Lung (tissue), 12 donors: ENCODE data around the gene KCNK13. TPM values are rescaled to one million over a fixed set of nuclear protein-coding genes. Genes with fewer than 3 reads are reported as not detected.
A peak's percentile ranks its signal among the peaks of the same experiment; 100 is the strongest.

ENCODE experiments used
- ATAC-seq: fragments of 200-7000 bp; cut with Tn5 transposase; one replicate; pipeline ENCODE4 v1.9.1; 2020; ENCODE audit warnings: moderate number of reproducible peaks; ENCODE audit not compliant: insufficient read depth, low FRiP score
- DNase-seq, 3 donors: peaks; one replicate each; pipeline ENCODE4 v3.0.0-alpha.2; 2013 to 2017
- H3K27ac ChIP-seq, 2 donors: one replicate each; pipeline ENCODE4 v1.5.1; 2013; ENCODE audit warnings: mild to moderate bottlenecking in 2 of 2, moderate library complexity in 2 of 2, control low read depth in 1 of 2, inconsistent platforms in 1 of 2, low read depth in 1 of 2, low read length in 1 of 2
- H3K27me3 ChIP-seq, 3 donors: one replicate each; pipeline ENCODE4 v1.5.1; 2013; ENCODE audit warnings: low read length in 2 of 3; ENCODE audit not compliant: control insufficient read depth in 3 of 3, insufficient read depth in 3 of 3
- H3K36me3 ChIP-seq, 4 donors: one replicate each; pipeline ENCODE4 v1.5.1; 2013; ENCODE audit warnings: low read length in 4 of 4, mild to moderate bottlenecking in 1 of 4, moderate library complexity in 1 of 4; ENCODE audit not compliant: control insufficient read depth in 4 of 4, insufficient read depth in 4 of 4
- H3K4me1 ChIP-seq, 5 donors: one replicate each; pipeline ENCODE4 v1.5.1; 2013; ENCODE audit warnings: low read length in 5 of 5, mild to moderate bottlenecking in 2 of 5, moderate library complexity in 1 of 5; ENCODE audit not compliant: control insufficient read depth in 5 of 5, insufficient read depth in 5 of 5
- H3K4me3 ChIP-seq: one replicate; pipeline ENCODE4 v1.5.1; 2013; ENCODE audit warnings: mild to moderate bottlenecking, control low read depth, moderate library complexity
- H3K9ac ChIP-seq, 2 donors: one replicate each; pipeline ENCODE4 v1.5.1; 2013; ENCODE audit warnings: low read length in 2 of 2, control low read depth in 1 of 2; ENCODE audit not compliant: insufficient read depth in 1 of 2
- H3K9me3 ChIP-seq, 4 donors: one replicate each; pipeline ENCODE4 v1.5.1; 2013; ENCODE audit warnings: low read length in 3 of 4, mild to moderate bottlenecking in 1 of 4, moderate library complexity in 1 of 4; ENCODE audit not compliant: control insufficient read depth in 4 of 4, insufficient read depth in 3 of 4
- CTCF ChIP-seq: IDR thresholded peaks from 2 replicates; pipeline ENCODE4 v1.5.1; 2012; ENCODE audit warnings: mild to moderate bottlenecking; ENCODE audit errors: control extremely low read depth, extremely low read depth
- WGBS, 2 donors: extraction: QIAGEN DNeasy Blood & Tissue Kit; methylation state at CpG; one replicate each; pipeline ENCODE4 v1.1.7; 2013; 5-methylcytosine and 5-hydroxymethylcytosine counted together
- polyA plus RNA-seq, 2 donors: library from polyadenylated mRNA; stranded (reverse); fragments of 200-250 nt; gene quantifications; one replicate each; pipeline ENCODE4 v1.2.1, GENCODE V29; 2013
- total RNA-seq, 2 donors: library from RNA; depleted of rRNA in 1 of 2; stranded (reverse); fragments of >200 nt in 1 of 2; gene quantifications; one replicate each; pipeline ENCODE4 v1.2.1, GENCODE V29; 2014 to 2021
- donor health status: control.
- donor health status: control.
- donor health status: Bipolar disorder and iron deficiency.
- donor health status: healthy.
- donor health status: DM: yes; HTN: yes; CAD: no.

The KCNK13 gene
- total and polyA plus RNA-seq, 4 donors: 0.34 to 1.4 (median 0.57) TPM

GRCh38 chr14:90139199-90139598, 77.4 kb downstream of the KCNK13 start:
- TF ChIP-seq CTCF: no peak
- no peaks in the 10 kb centered on the region for H3K4me1 ChIP-seq
- no peak overlapping the region for H3K9ac ChIP-seq
- ATAC-seq (no peak), DNase-seq (no peak)
- H3K9me3 ChIP-seq: peaks cover 0 to 5% (median 0%) of the 10 kb centered on the region in 4 donors
- no peak overlapping the region for H3K4me3 ChIP-seq
- no peak overlapping the region for H3K27ac ChIP-seq
- no peaks in the 10 kb centered on the region for H3K36me3 ChIP-seq
- H3K27me3 ChIP-seq: peaks cover 0 to 9% (median 0%) of the 10 kb centered on the region in 3 donors
- WGBS, 2 donors: 77 to 89% methylated on average over 6 of the region's 6 CpGs

- Histone ChIP-seq H3K4me1 (no peaks in the 10 kb centered on the region), H3K27me3 (peaks cover 0 to 9% (median 0%) of the 10 kb centered on the region in 3 donors), H3K9me3 (peaks cover 0 to 5% (median 0%) of the 10 kb centered on the region in 4 donors), H3K27ac (no peak overlapping the region), H3K9ac (no peak overlapping the region), H3K36me3 (no peaks in the 10 kb centered on the region), H3K4me3 (no peak overlapping the region)
- 69 to 74% methylated on average over 12 of the region's 12 CpGs for WGBS, 2 donors
- no peak for DNase-seq
- no peak for TF ChIP-seq CTCF
- no peak for ATAC-seq
Measured at GRCh38 chr14:90140298-90140955, 78.6 kb downstream of the KCNK13 start.

GRCh38 chr14:90140956-90141316, 79.1 kb downstream of the KCNK13 start:
- peaks cover 0 to 9% (median 0%) of the 10 kb centered on the region in 3 donors for H3K27me3 ChIP-seq
- H3K9ac ChIP-seq: no peak overlapping the region
- no peak for ATAC-seq
- H3K4me1 ChIP-seq: no peaks in the 10 kb centered on the region
- 71 to 73% methylated on average over 5 of the region's 5 CpGs for WGBS, 2 donors
- H3K36me3 ChIP-seq: no peaks in the 10 kb centered on the region
- TF ChIP-seq CTCF: no peak
- no peak overlapping the region for H3K27ac ChIP-seq
- peaks cover 0 to 6% (median 0%) of the 10 kb centered on the region in 4 donors for H3K9me3 ChIP-seq
- H3K4me3 ChIP-seq: no peak overlapping the region
- DNase-seq: no peak

- Histone ChIP-seq H3K9me3 (peaks cover 0 to 5% (median under 1%) of the 10 kb centered on the region in 4 donors), H3K4me1 (peaks cover 0 to 5% (median 0%) of the 10 kb centered on the region in 5 donors), H3K36me3 (no peaks in the 10 kb centered on the region), H3K4me3 (no peak overlapping the region), H3K27ac (no peak overlapping the region), H3K27me3 (no peaks in the 10 kb centered on the region), H3K9ac (no peak overlapping the region)
- TF ChIP-seq CTCF: no peak
- no peak for ATAC-seq
- DNase-seq: peak in 2 of 3 donors; percentile 55 to 65
- 71 to 78% methylated on average over 2 of the region's 2 CpGs for WGBS, 2 donors
Measured at GRCh38 chr14:90153429-90153828, 91.6 kb downstream of the KCNK13 start.
